ENCODE data around the gene REG1B. TPM values are rescaled to one million over a fixed set of nuclear protein-coding genes. Genes with fewer than 3 reads are reported as not detected.
A peak's percentile ranks its signal among the peaks of the same experiment; 100 is the strongest.

Gene REG1B
- total RNA-seq, result not detected

- no peak for TF ChIP-seq POLR2A (IDR thresholded peaks at IDR 0.05)
- TF ChIP-seq, protein P1, sequence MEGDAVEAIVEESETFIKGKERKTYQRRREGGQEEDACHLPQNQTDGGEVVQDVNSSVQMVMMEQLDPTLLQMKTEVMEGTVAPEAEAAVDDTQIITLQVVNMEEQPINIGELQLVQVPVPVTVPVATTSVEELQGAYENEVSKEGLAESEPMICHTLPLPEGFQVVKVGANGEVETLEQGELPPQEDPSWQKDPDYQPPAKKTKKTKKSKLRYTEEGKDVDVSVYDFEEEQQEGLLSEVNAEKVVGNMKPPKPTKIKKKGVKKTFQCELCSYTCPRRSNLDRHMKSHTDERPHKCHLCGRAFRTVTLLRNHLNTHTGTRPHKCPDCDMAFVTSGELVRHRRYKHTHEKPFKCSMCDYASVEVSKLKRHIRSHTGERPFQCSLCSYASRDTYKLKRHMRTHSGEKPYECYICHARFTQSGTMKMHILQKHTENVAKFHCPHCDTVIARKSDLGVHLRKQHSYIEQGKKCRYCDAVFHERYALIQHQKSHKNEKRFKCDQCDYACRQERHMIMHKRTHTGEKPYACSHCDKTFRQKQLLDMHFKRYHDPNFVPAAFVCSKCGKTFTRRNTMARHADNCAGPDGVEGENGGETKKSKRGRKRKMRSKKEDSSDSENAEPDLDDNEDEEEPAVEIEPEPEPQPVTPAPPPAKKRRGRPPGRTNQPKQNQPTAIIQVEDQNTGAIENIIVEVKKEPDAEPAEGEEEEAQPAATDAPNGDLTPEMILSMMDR (IDR thresholded peaks at IDR 0.05), result no peak
- no peak for DNase-seq (ENCODE audit: low spot score)
- 83% methylated on average over 2 of the region's 2 CpGs for WGBS
- Histone ChIP-seq H3K27ac (no peak within 1 kb of the TSS), H3K36me3 (no peaks in the 10 kb centered on the region), H3K9me3 (no peaks in the 10 kb centered on the region), H3K4me1 (replicated peaks) (no peaks in the 10 kb centered on the region), H3K27me3 (replicated peaks; ENCODE audit: insufficient read depth) (no peaks in the 10 kb centered on the region), H3K4me3 (no peak within 1 kb of the TSS)
- intact Hi-C loops (cut with DNase I), result no loop called here
Measured at GRCh38 chr2:79087785-79088364, at the start of gene REG1B. Gene REG1B (minus strand): TSS chr2:79087993. CDS start chr2:79087612, 381 bp downstream.

- 76% methylated on average over 4 of the region's 4 CpGs for WGBS
- TF ChIP-seq POLR2AphosphoS5 (IDR thresholded peaks at IDR 0.05) (no peak), POLR2A (IDR thresholded peaks at IDR 0.05) (no peak)
- TF ChIP-seq, protein P1 (IDR thresholded peaks at IDR 0.05), result peak in 1 of 4 experiments; percentile 13
- Histone ChIP-seq H3K27me3 (replicated peaks; ENCODE audit: insufficient read depth) (peaks cover 2% of the 10 kb centered on the region), H3K27ac (no peak overlapping the region), H3K9me3 (no peaks in the 10 kb centered on the region), H3K4me3 (no peak overlapping the region), H3K36me3 (no peaks in the 10 kb centered on the region), H3K4me1 (replicated peaks) (no peaks in the 10 kb centered on the region)
- no peak for DNase-seq (ENCODE audit: low spot score)
- intact Hi-C loops (cut with DNase I), result no loop called here
Measured at GRCh38 chr2:79131687-79132086, 43.9 kb upstream of the REG1B start.

DNA sequence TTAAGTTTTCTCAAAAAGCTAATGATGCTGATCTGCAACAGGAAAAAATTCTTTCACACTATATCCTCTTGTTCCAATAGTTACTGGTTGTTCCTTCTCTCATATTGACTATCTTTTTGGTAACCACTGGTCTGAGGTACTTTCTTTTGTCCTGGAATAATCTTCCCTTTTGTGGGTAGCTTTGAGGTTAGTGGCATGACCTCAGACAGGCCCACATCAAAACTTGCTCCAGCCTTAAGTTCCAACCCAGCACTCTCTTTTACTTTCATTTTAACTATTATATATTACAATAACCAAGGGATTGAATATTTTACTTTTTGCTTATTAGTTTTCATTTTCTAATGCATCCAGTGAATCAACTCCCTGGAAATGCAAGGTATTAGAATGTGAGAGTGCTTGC is 42.0 kb upstream of the REG1B start:
- Histone ChIP-seq H3K27ac (no peak overlapping the region), H3K27me3 (replicated peaks; ENCODE audit: insufficient read depth) (no peaks in the 10 kb centered on the region), H3K9me3 (no peaks in the 10 kb centered on the region), H3K4me3 (no peak overlapping the region), H3K36me3 (no peaks in the 10 kb centered on the region), H3K4me1 (replicated peaks) (no peaks in the 10 kb centered on the region)
- no peak for DNase-seq (ENCODE audit: low spot score)
- intact Hi-C loops (cut with DNase I), result no loop called here
- TF ChIP-seq POLR2A (IDR thresholded peaks at IDR 0.05) (no peak), POLR2AphosphoS5 (IDR thresholded peaks at IDR 0.05) (no peak)
- TF ChIP-seq, protein P1 (IDR thresholded peaks at IDR 0.05), result no peak

GRCh38 chr2:79129260-79129659 is 41.5 kb upstream of the REG1B start:
- Histone ChIP-seq H3K9me3 (no peaks in the 10 kb centered on the region), H3K27ac (no peak overlapping the region), H3K27me3 (replicated peaks; ENCODE audit: insufficient read depth) (no peaks in the 10 kb centered on the region), H3K36me3 (no peaks in the 10 kb centered on the region), H3K4me3 (no peak overlapping the region), H3K4me1 (replicated peaks) (no peaks in the 10 kb centered on the region)
- intact Hi-C loops (cut with DNase I), result no loop called here
- no peak for TF ChIP-seq POLR2AphosphoS5 (IDR thresholded peaks at IDR 0.05)
- TF ChIP-seq, protein P1 (IDR thresholded peaks at IDR 0.05), result no peak
- no peak for TF ChIP-seq POLR2A (IDR thresholded peaks at IDR 0.05)
- DNase-seq (ENCODE audit: low spot score), result no peak
- 59% methylated on average over 6 of the region's 6 CpGs for WGBS

- no peaks in the 10 kb centered on the region for H3K9me3 ChIP-seq
- H3K27ac ChIP-seq, result no peak overlapping the region
- TF ChIP-seq, protein P1 (IDR thresholded peaks at IDR 0.05), result no peak
- no peak for TF ChIP-seq POLR2AphosphoS5 (IDR thresholded peaks at IDR 0.05)
- TF ChIP-seq POLR2A (IDR thresholded peaks at IDR 0.05), result no peak
- H3K27me3 ChIP-seq (replicated peaks; ENCODE audit: insufficient read depth), result no peaks in the 10 kb centered on the region
- intact Hi-C loops (cut with DNase I), result no loop called here
- 87% methylated on average over 3 of the region's 3 CpGs for WGBS
- no peak for DNase-seq (ENCODE audit: low spot score)
- H3K4me1 ChIP-seq (replicated peaks), result no peaks in the 10 kb centered on the region
- no peaks in the 10 kb centered on the region for H3K36me3 ChIP-seq
- H3K4me3 ChIP-seq, result no peak overlapping the region
Measured at GRCh38 chr2:79128406-79128805, 40.6 kb upstream of the REG1B start.

All from prostate gland (tissue), 2 donors.